ENCODE results near the gene CLTRN.
A peak's percentile ranks its signal among the peaks of the same experiment; 100 is the strongest.

The CLTRN gene

DNA sequence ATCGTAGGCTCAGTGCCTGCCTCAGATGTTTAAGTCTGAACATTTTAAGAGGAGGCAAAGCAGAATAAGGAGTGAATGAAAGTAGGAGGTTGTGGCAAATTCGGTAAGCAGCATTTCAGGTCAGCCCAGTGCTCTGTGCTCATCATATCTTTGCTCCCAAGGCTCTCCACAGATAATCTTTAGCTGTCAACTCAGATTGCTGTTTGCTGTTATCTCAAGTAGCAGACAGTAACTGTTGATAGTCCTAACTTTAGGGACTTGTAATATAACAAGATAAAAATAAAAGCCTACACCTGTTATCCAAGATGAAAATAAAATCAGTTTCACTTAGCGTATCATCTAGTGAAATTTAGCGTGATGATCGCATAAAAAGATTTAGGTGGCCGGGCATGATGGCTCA lies 18.6 kb upstream of the CLTRN start:
- DNase-seq (ENCODE audit: low read depth), result no peak
- TF ChIP-seq, protein P1, sequence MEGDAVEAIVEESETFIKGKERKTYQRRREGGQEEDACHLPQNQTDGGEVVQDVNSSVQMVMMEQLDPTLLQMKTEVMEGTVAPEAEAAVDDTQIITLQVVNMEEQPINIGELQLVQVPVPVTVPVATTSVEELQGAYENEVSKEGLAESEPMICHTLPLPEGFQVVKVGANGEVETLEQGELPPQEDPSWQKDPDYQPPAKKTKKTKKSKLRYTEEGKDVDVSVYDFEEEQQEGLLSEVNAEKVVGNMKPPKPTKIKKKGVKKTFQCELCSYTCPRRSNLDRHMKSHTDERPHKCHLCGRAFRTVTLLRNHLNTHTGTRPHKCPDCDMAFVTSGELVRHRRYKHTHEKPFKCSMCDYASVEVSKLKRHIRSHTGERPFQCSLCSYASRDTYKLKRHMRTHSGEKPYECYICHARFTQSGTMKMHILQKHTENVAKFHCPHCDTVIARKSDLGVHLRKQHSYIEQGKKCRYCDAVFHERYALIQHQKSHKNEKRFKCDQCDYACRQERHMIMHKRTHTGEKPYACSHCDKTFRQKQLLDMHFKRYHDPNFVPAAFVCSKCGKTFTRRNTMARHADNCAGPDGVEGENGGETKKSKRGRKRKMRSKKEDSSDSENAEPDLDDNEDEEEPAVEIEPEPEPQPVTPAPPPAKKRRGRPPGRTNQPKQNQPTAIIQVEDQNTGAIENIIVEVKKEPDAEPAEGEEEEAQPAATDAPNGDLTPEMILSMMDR (IDR thresholded peaks at IDR 0.05; ENCODE audit: low read depth, low read length, missing control alignments), result no peak
- in situ Hi-C loops (cut with HindIII; ENCODE audit: low sequenced_read_pairs), result no loop called here

DNA sequence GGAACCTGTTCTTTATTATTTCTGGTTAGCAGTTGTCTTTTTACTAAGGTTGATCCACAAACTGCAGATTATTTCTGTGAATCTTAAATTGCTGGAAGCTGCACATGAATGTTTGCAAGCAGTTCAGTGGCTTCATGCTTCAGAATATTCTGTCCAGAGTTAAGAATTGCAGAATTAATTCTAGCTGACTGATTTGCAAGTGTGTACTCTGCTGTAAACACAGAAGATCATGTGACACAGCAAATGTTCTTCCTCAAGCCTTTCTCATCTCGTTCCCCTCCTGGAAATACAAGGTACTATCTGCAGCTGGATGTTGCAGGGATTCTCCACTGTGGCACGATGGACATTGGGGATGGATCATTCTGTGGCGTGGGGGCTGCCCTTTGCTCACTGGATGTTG lies 16.8 kb upstream of the CLTRN start:
- DNase-seq (ENCODE audit: low read depth), result no peak
- TF ChIP-seq, protein P1 (IDR thresholded peaks at IDR 0.05; ENCODE audit: low read depth, low read length, missing control alignments), result no peak
- H3K4me3 ChIP-seq (ENCODE audit: low read depth, low read length), result no peak overlapping the region
- in situ Hi-C loops (cut with HindIII; ENCODE audit: low sequenced_read_pairs), result no loop called here

More for the DNA sequence above, 18.6 kb upstream of the CLTRN start:
- H3K4me3 ChIP-seq (ENCODE audit: low read depth, low read length), result no peak overlapping the region

DNA sequence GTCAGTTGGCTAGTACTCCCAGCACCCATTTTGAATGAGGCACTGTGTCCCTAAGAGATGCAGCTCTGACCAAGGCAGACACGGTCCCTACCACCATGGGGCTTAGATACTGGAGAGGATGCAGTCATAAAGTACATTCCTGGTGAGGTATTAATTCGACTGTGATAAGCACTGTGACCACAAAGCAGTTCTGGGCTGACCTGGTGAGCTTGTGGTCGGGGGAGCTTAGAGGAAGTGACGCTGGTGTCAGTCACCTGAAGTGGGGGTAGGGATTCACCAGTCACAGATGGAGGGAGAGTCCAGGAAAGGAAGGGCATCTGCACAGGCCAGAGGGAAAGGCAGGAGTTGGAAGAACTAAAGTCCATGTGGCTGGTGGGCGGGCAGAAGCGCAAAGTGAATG lies 15.8 kb upstream of the CLTRN start:
- in situ Hi-C loops (cut with HindIII; ENCODE audit: low sequenced_read_pairs), result no loop called here
- TF ChIP-seq, protein P1 (IDR thresholded peaks at IDR 0.05; ENCODE audit: low read depth, low read length, missing control alignments), result no peak
- DNase-seq (ENCODE audit: low read depth), result no peak
- H3K4me3 ChIP-seq (ENCODE audit: low read depth, low read length), result no peak overlapping the region

DNA sequence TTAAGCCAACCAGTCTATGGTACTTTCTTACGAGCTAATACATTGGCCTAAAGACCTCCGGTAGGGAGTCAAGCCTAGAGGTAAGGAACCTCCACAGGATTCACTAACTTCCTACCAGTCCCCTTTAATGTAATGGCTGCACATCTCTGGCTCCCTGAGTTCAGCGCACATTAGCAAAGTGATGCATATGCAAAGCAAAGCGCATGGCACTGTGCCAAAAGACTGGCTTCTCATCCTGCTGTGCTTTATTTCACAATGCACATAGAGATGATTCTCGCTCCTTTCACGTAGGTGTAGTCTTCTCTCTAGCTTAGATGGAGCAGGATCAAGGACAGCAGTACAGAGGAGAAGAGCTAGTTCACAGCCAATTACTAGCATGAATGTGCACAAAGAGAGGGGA lies 14.6 kb upstream of the CLTRN start:
- TF ChIP-seq, protein P1 (IDR thresholded peaks at IDR 0.05; ENCODE audit: low read depth, low read length, missing control alignments), result no peak
- H3K4me3 ChIP-seq (ENCODE audit: low read depth, low read length), result no peak overlapping the region
- DNase-seq (ENCODE audit: low read depth), result no peak
- in situ Hi-C loops (cut with HindIII; ENCODE audit: low sequenced_read_pairs), result no loop called here

DNA sequence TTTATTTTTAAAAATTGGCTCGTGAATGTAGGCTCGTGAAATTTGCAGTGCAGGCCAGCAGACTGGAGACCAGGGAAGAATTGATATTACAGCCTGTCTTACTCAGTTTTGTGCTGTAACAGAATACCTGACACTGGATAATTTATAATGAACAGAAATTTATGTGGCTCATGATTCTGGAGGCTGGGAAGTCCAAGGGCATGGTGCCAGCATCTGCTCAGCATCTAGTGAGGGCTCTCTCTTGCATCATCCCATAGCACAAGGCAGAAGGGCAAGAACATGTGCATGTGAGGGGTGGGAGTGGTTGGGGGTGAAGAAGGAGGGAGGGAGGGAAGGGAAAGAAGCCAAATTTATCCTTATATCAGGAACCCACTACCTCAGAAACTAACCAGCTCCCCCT lies 13.7 kb upstream of the CLTRN start:
- in situ Hi-C loops (cut with HindIII; ENCODE audit: low sequenced_read_pairs), result no loop called here
- no peak for DNase-seq (ENCODE audit: low read depth)
- TF ChIP-seq, protein P1 (IDR thresholded peaks at IDR 0.05; ENCODE audit: low read depth, low read length, missing control alignments), result no peak
- no peak overlapping the region for H3K4me3 ChIP-seq (ENCODE audit: low read depth, low read length)

DNA sequence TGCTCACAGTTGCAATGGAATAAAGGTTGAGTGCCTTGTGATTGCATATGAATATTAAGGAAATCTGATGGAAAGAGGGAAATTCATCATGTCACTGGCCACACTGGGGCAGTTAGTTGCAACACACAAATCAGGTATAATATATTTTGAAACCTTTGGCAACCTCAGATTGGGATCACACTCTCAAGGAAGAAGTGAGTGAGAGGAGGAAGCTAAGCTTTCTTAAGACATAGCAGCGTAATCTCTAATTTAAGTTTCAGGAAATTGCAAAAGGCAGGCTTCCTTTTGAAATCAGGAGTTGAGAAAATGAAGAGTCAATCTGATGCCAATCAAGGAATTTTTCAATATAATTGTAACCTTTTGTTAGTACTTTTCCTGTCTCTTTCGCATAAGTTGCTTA lies 12.3 kb upstream of the CLTRN start:
- in situ Hi-C loops (cut with HindIII; ENCODE audit: low sequenced_read_pairs), result no loop called here
- TF ChIP-seq, protein P1 (IDR thresholded peaks at IDR 0.05; ENCODE audit: low read depth, low read length, missing control alignments), result no peak
- H3K4me3 ChIP-seq (ENCODE audit: low read depth, low read length), result peak overlapping the region; percentile 79
- DNase-seq (ENCODE audit: low read depth), result no peak

DNA sequence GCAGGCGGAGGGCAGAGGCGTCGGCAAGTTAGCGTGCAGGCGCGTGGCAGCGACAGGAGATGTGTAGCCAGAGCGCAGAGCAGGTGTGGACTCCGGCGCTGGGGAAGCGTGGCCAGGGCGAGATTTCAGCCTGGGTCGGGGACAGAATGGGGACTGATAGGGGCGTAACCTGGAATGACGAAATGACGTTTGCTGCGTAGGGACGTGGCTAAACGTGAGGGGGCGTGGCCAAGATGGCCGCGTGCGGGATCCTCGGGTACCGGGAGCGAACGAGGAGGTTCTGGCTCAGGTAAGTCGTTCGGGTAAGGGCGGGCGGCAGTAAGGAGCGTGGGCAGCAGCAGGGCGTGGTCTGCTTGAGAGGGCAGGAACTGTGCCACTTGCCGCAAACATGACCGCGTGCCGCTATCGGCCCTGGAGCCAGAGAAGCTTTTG lies 10.9 kb upstream of the CLTRN start:
- TF ChIP-seq, protein P1 (IDR thresholded peaks at IDR 0.05; ENCODE audit: low read depth, low read length, missing control alignments), result no peak
- peak overlapping the region; percentile 79 for H3K4me3 ChIP-seq (ENCODE audit: low read depth, low read length)
- DNase-seq (ENCODE audit: low read depth), result peak; percentile 59
- in situ Hi-C loops (cut with HindIII; ENCODE audit: low sequenced_read_pairs), result no loop called here
